Stimulated activated naive CD8-positive, alpha-beta T cell treated with anti-CD3 and anti-CD28 coated beads, Interleukin-15, amount 100 ng/mL, for 72 hours (primary cell): ENCODE data around the gene CTDSP2.
"Not testable (repeated sequence)": the region's sequence is repeated elsewhere in the genome, so short reads cannot be mapped to it uniquely, and the experiment has no call there.

ENCODE experiments used
- ATAC-seq: fragments of 150-1000 bp; cut with Tn5 transposase; 2 replicates; pipeline ENCODE4 v1.10.0; 2021; ENCODE audit warnings: mild to moderate bottlenecking, moderate library complexity
- DNase-seq, 2 donors: peaks; one replicate each; pipeline ENCODE4 v3.0.0; 2021 to 2022
- H3K27ac Mint-ChIP-seq, 2 donors: one replicate each; pipeline ENCODE4 v1.8.0; 2022; ENCODE audit warnings: mild to moderate bottlenecking in 2 of 2, mixed read lengths in 2 of 2, moderate library complexity in 2 of 2
- H3K27me3 Mint-ChIP-seq: one replicate; pipeline ENCODE4 v1.8.0; 2022; ENCODE audit warnings: mixed read lengths
- H3K4me1 Mint-ChIP-seq: one replicate; pipeline ENCODE4 v1.8.0; 2022; ENCODE audit warnings: mild to moderate bottlenecking, mixed read lengths
- H3K4me3 Mint-ChIP-seq, 2 donors: one replicate each; pipeline ENCODE4 v1.8.0; 2022; ENCODE audit warnings: mild to moderate bottlenecking in 2 of 2, mixed read lengths in 2 of 2, moderate library complexity in 1 of 2
- H3K9me3 Mint-ChIP-seq, 2 donors: one replicate each; pipeline ENCODE4 v1.8.0; 2022; ENCODE audit warnings: mixed read lengths in 2 of 2

CTDSP2 gene

DNA sequence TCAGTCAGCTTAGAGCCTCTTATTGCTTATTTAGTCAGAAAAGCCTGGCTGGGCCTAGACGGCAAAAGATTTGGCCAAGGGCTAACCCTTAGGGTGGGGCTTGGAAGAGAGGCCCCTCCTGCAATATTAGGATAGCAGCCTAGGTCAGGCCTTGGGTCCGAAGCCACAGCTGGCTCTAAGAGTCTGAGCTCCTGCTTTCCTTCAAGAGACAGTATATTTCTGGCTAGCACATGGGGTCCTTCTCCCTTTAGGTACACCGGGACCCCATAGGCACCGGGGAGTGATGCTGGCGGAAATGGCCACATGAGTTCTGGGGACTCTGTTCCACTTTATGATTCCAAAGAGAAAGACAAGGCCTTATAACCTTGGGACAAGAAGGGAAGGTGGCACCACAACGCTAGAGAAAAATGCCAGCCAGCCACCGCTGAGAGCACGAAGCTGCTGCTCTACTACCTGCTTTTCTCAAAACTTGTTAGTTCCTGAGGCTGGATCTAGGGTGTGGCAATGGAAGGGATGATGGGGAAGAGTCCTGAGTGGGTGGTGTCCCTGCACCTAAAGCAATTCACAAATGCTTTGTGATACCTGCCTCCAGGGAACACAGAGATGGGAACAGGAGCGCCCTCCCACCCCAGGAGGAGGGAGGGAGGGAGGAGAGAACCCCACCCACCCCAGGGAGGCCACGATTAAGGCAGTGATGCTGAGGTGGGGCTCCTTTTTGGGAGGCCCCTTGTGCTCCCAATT, 24.9 kb downstream of the CTDSP2 start:
- H3K27me3 Mint-ChIP-seq: no peaks in the 10 kb centered on the region
- H3K4me1 Mint-ChIP-seq: peaks cover 4% of the 10 kb centered on the region
- no peak overlapping the region for H3K4me3 Mint-ChIP-seq
- ATAC-seq (no peak), DNase-seq (no peak)
- H3K27ac Mint-ChIP-seq: peak overlapping the region in 1 of 2 donors; percentile 84
- H3K9me3 Mint-ChIP-seq: no peaks in the 10 kb centered on the region

DNA sequence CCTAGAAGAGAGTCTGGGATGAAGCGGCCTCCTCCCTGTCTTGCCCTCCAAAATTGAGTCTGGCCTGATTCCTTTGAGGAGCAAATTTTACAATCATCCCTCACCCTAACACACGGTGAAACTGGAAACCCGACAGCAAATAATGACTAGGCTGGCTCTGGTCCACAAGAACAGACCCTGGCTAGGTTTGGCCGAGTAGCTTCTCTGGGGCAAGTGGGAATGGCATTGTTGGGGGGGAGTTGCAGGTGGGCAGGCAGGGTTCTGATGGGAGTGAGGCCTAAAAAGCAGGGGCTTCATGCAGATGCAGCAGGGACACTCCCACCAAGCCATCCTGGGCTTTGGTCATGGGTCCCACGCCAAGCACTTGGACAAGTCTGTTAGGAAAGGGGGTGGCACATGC, 25.5 kb downstream of the CTDSP2 start:
- H3K9me3 Mint-ChIP-seq, H3K4me3 Mint-ChIP-seq, ATAC-seq, H3K27me3 Mint-ChIP-seq, H3K4me1 Mint-ChIP-seq, DNase-seq: not testable (repeated sequence)
- H3K27ac Mint-ChIP-seq: peak overlapping the region; percentile 22 to 76

DNA sequence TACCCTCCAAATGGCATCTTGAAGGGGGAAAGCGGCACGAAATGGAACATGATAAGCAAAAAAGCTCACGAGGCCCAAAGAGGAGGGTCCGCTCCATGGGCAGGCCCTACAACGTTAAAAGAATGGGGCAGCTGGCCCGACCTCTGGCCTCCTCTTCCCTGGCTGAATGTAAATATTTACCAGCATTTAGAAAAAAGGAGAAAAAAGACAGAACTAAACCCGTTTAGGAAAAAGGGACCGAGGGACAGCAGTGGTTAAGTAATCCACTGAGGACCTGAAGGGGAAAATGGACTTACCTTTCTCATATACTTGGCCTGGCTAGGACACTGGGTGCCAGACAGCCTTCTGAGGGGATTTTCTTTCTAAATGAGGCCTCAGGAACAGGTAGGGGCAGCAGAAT, 26.4 kb downstream of the CTDSP2 start:
- not testable (repeated sequence) for H3K4me3 Mint-ChIP-seq, H3K27ac Mint-ChIP-seq, H3K4me1 Mint-ChIP-seq, H3K9me3 Mint-ChIP-seq, H3K27me3 Mint-ChIP-seq, DNase-seq, ATAC-seq

DNA sequence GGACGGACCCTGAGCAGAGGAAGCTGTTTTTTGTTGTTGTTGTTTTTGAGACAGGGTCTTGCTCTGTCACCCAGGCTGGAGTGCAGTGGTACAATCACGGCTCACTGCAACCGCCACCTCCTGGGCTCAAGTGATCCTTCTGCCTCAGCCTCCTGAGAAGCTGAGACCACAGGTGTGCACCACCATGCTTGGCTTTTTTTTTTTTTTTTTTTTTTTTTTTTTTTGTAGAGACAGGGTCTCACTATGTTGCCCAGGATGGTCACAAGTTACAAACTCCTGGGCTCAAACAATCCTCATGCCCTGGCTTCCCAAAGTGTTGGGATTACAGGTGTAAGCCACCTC, 28.6 kb downstream of the CTDSP2 start:
- not testable (repeated sequence) for H3K27me3 Mint-ChIP-seq, DNase-seq, H3K27ac Mint-ChIP-seq

DNA sequence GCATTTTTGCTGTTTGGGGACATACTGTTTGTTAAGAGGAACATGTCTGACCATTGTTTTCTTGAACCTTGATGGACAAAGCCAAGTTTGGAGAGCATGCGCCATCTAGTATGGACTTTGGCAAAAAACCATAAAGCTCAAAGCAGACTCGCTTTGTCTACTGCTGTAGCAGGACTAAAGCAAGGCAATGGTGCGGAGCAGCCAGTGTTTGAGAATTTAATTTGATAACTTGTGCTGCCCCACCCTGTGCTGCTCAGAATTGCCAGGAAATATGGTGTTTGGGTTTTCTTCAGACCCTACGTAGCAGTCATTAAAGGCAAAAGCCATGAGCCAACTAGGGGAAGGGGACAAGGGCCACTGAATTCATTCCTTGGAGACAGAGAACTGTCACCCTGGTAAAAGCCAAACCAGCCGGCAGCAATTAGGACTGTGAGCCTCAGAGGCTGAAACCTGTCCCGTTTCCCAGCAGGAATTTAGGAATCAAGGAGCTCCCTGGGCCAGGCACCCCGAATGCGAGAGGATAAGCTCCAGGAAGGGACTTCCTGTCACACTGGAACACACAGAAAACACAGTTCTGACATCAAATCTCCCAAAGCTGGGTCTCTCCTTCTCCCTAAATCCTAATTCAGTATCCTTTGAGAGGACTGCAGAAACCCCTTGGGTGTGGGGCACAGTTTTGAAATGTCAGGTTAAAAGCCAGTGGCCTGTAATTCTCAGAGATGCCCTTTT, 29.1 kb downstream of the CTDSP2 start:
- H3K9me3 Mint-ChIP-seq: no peaks in the 10 kb centered on the region
- no peak overlapping the region for H3K4me3 Mint-ChIP-seq
- DNase-seq (no peak), ATAC-seq (no peak)
- H3K27me3 Mint-ChIP-seq: no peaks in the 10 kb centered on the region
- no peak overlapping the region for H3K27ac Mint-ChIP-seq
- peaks cover 8% of the 10 kb centered on the region for H3K4me1 Mint-ChIP-seq

More for the DNA sequence above, 28.6 kb downstream of the CTDSP2 start:
- not testable (repeated sequence) for H3K4me3 Mint-ChIP-seq, H3K9me3 Mint-ChIP-seq, ATAC-seq, H3K4me1 Mint-ChIP-seq

DNA sequence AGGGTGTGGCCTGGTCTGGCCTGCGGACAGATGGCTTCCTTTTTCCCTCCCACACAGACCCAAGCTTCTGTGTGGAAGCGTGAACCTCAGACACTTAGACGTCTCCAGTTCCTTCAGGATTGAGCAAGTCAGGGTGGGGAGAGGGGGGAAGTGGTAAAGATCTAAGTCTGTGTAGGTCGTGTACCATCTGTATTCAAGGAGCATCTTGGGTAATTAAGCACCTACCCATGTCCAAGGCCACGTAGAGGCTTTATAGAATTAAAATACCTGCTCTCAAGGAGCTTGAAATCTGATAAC, 29.7 kb downstream of the CTDSP2 start:
- Mint-ChIP-seq H3K4me3 (no peak overlapping the region), H3K4me1 (peaks cover 8% of the 10 kb centered on the region), H3K27me3 (no peaks in the 10 kb centered on the region), H3K9me3 (no peaks in the 10 kb centered on the region), H3K27ac (peak overlapping the region in 1 of 2 donors; percentile 59)
- ATAC-seq (no peak), DNase-seq (no peak)

DNA sequence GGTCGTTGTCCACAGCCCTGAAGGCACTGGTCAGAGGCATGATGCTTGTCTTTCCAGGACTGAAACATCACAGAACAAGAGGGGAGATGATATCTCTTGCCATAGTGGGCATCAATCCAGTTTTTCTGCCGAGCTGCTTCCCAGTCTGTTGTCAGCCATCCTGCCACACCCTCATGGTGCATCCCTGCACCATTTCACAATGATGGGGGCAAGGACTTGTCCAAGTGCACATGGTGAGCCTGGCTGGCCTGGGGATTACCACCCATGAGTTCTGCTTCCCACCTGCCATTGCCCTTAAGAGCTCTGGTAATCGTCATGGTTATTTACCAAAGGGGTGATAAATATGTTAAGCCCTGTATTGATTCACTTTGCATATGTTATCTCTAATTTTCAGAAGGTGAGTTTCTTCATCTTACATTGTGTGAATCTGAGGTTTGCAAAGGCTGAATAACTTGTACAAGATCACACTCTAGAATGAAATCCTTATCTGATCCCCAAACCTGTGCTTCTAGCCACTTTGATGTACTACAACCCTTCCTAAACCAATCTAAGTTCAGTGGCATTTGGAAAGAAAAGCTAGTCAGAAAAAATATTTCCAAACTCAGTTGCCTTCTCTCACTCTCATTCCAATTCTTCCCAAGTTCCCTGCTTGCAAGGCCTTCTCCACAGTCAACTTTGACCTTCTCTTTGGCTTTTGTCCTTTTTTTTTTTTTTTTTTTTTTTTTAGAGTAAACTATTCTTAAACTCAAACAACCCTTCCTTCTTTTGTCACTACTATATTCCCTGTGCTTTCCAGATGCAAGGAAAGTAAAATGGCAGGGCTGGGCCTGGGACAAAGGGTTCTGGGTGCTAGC, 30.3 kb downstream of the CTDSP2 start:
- DNase-seq (no peak), ATAC-seq (no peak)
- peaks cover 8% of the 10 kb centered on the region for H3K4me1 Mint-ChIP-seq
- peak overlapping the region in 1 of 2 donors; percentile 59 for H3K27ac Mint-ChIP-seq
- no peaks in the 10 kb centered on the region for H3K27me3 Mint-ChIP-seq
- H3K9me3 Mint-ChIP-seq: no peaks in the 10 kb centered on the region
- no peak overlapping the region for H3K4me3 Mint-ChIP-seq

DNA sequence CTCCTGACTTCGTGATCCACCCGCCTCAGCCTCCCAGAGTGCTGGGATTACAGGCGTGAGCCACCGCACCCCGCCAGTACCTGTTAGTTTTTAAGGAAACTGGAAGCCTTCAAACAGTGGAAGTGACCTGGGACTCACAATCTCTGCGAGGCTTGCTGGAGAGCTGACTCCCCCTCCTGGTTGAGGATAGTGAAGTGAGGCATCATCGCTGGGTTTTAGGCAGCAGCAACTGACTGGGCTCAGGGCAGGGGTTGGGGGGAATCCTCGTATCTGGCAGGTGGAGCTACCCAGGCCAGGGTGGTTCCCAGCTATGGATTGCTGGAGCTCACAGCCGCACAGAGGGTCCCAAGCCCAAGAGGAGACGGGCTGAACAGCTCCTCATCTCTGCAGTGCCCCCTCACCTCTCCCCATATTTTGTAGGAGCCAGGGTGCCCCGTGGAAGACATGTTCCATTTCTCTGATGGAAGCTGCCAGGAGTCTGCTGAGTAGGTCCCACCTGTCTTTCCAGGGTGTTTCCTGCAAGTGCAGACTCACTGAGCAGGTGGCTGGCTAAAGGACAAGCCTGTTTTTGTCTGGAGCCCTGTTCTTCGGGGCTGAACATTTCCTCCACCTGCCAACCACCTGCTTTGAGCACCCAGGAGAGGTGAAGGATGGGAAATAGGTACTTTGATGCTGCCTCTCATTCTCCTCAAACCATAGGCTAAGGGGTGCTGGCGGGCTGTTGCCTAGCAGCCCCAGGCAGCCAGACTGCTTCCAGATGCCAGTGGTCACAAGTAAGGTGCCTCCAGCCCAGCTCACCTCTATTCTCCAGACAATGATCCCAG, 31.1 kb downstream of the CTDSP2 start:
- Mint-ChIP-seq H3K4me1 (peaks cover 4% of the 10 kb centered on the region), H3K4me3 (no peak overlapping the region), H3K27ac (peak overlapping the region in 1 of 2 donors; percentile 59), H3K27me3 (no peaks in the 10 kb centered on the region), H3K9me3 (no peaks in the 10 kb centered on the region)
- ATAC-seq (no peak), DNase-seq (no peak)

DNA sequence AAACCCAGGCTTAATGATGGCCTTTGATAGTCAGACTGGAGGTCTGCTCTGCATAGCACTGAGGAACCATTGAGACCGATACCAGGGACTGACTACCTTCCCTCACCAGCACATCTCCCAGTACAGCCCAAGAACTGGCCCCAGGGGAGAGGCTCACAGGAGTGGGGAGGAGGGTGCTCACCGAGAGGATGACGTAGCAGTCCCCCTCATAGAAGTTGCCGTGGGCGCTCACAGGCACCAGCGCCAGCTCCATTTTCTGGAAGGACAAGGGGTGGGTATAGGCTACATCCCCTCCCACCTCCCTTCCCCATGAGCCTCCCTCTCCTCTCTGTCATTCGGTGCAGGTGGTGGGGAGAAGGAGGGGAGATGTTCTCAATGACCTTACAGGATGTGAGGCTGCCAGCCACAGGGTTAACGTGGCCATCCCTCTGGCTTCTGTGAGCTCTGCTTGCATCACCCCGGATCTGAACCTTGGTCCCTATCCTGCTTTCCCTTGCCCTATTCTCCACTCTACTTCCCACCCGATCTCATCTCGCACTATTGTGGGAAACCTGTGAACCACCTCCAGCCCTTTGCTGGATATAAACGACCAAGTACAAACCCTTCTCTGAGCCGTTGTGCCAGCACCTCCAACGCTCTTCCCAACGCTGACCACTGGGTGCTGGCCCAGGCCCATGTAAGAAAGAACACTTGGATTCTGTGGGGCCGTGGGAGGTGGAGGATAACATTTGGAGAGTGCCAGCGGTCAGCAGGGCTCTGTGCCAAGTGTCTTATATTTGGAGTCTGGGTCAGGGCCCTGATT, 32.4 kb downstream of the CTDSP2 start:
- Mint-ChIP-seq H3K27me3 (no peaks in the 10 kb centered on the region), H3K4me1 (peaks cover 4% of the 10 kb centered on the region), H3K27ac (peak overlapping the region; percentile 37 to 75), H3K9me3 (no peaks in the 10 kb centered on the region), H3K4me3 (peak overlapping the region in 1 of 2 donors; percentile 11)
- no peak for DNase-seq
- peak; percentile 27 for ATAC-seq

DNA sequence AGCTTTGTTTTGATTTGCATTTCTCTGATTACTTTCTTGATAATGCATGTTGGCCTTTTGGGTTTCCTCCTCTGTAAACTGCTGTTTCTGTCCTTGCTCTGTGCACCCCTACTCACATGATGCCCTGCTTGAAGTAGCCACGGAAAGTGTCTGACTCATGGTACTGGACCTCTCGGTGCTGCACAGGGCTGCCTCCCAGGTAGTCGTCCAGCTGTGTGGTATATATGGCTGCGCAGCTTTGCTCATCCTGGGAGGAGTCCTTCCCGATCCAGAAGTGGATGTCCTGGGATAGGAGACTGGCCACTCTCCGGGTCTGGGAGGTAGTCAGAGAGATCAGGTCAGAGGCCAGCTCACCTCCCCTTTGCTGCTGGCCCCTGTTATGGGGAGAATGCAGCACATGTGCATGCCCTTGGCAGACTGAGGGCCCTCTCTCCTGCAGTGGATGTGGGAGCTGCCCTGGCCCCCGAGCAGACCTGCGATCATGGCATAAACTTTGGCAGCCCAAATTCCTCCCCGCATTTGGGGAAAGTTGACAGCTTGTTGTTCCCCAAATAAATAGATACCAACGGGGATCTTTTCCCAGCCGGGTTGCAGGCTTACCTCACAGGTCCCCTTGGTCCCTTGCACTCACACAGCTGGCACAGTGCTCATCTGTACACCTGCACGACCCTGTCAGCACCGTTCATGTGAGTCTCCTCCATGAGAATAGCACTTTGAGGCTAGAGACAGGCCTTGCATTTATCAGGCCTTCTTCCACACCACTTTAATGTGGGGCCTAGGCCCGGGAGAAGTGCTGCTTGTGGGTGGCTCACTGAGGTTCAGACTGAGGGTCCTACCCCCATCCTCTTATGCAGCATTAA, 33.2 kb downstream of the CTDSP2 start:
- Mint-ChIP-seq H3K4me1 (peaks cover 4% of the 10 kb centered on the region), H3K27me3 (no peaks in the 10 kb centered on the region), H3K4me3 (no peak overlapping the region), H3K9me3 (no peaks in the 10 kb centered on the region), H3K27ac (peak overlapping the region in 1 of 2 donors; percentile 50)
- no peak for ATAC-seq
- DNase-seq: no peak

DNA sequence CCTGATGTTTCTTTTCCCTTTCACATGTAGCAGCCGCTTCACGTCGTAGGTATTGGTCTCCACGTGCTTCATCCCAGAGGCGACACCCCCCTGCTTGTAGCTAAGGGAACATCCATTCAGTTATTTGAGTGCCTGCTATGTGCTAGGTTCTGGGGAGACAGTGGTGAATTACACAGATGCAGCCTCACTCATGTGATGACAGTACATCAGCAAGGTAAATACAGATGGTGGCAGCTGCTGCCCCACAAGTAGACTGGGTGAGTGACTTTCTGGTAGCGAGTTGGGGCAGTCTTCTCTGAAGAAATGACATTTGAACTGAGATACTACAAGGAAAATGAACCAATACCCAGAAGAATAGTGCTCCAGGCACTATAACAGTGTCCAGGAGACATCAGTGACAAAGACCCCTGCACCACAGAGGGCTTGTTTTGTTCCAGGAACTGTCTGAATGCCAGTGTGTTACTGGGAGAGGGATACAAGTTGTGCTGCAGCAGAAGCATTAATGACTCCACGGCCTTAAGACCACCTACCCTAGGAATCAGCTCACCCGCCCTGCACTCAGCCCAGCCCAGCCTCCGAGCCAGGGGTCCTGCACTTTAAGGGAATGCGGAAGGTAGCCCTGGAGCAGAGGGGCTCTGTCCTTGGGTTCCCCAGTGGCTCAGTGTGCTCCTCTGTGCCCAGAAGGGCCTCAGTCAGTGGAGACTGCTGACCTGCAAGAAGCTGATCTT, 35.3 kb downstream of the CTDSP2 start:
- no peak for DNase-seq
- ATAC-seq: no peak
- Mint-ChIP-seq H3K27ac (peak overlapping the region in 1 of 2 donors; percentile 76), H3K4me3 (no peak overlapping the region), H3K27me3 (no peaks in the 10 kb centered on the region), H3K4me1 (peaks cover 4% of the 10 kb centered on the region), H3K9me3 (no peaks in the 10 kb centered on the region)

DNA sequence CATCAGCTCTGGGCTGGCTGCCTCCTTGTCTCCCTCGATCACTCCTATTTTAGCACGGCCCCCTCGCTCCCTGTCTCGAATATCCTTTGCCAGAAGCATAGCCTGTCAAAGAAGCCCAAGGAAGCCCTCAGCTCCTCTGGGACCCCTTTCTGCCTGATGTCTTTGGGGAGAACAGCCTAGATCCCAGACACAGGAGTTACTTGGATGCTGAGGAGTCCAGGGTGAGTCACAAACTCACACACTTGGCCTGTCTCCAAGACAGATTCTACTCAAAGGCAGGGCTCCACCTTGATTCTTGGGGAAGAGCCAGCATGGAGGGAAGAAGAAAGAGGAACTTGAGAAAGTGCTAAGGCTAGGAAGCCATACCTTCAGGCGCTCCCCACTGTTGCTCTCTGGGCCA, 36.1 kb downstream of the CTDSP2 start:
- peaks cover 4% of the 10 kb centered on the region for H3K4me1 Mint-ChIP-seq
- peak overlapping the region; percentile 43 to 76 for H3K27ac Mint-ChIP-seq
- ATAC-seq (no peak), DNase-seq (no peak)
- H3K9me3 Mint-ChIP-seq: no peaks in the 10 kb centered on the region
- no peaks in the 10 kb centered on the region for H3K27me3 Mint-ChIP-seq
- H3K4me3 Mint-ChIP-seq: no peak overlapping the region

DNA sequence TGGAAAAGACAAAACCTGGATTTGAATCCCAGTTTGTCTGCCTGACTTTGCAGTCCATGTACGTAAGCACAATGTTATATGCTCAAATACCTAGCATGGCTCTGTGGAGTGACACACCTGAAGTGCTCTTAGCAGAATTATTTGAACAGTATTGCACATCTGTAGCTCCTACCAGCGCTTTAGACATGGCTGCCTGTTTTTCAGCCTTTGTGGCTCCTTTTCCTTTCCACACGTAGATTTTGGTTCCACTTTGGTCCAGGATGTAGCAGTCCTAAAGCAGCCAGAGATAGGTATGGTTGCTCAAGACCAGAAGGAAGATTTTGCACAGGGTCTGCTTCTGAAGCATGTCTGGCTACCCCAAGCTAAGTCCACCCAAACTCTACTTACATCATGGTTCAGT, 37.1 kb downstream of the CTDSP2 start:
- Mint-ChIP-seq H3K4me1 (peaks cover 2% of the 10 kb centered on the region), H3K27ac (no peak overlapping the region), H3K4me3 (no peak overlapping the region), H3K27me3 (no peaks in the 10 kb centered on the region), H3K9me3 (no peaks in the 10 kb centered on the region)
- ATAC-seq: no peak
- no peak for DNase-seq
